PC-3 (cell line): Measurements from ENCODE around the gene HOXB9. TPM values are rescaled to one million over a fixed set of nuclear protein-coding genes. Genes with fewer than 3 reads are reported as not detected.

Experiments
- ATAC-seq: fragments of 200-7000 bp; cut with Tn5 transposase; 2 replicates; pipeline ENCODE4 v1.9.1; 2020; ENCODE audit warnings: mild to moderate bottlenecking, moderate library complexity
- Bru-seq: library from RNA; stranded (reverse); fragments of 400-500 nt; gene quantifications from one replicate; lab custom pipeline; 2021; lab: Mats Ljungman, UMichigan
- BruChase-seq, 2 experiments: library from RNA; stranded (reverse); fragments of 400-500 nt; gene quantifications; one replicate each; lab custom pipeline; 2021; lab: Mats Ljungman, UMichigan
- BruUV-seq: library from RNA; stranded (reverse); fragments of 400-500 nt; replicated peaks from 2 replicates; lab custom pipeline; 2021; lab: Mats Ljungman, UMichigan
- CTCF ChIA-PET: fragments of 300-600 bp; sonication (Branson Sonifier 250); formaldehyde crosslinking; loops from one replicate; lab custom pipeline; 2022; ENCODE audit warnings: antibody characterized with exemption; lab: Charles Lee
- POLR2A ChIA-PET: fragments of 300-600 bp; sonication (Branson Sonifier 250); formaldehyde crosslinking; loops from one replicate; lab custom pipeline; 2022; ENCODE audit warnings: antibody characterized with exemption; ENCODE audit not compliant: unreplicated experiment; lab: Charles Lee
- DNase-seq: peaks from one replicate; pipeline ENCODE4 v3.0.0-alpha.2; 2015
- H2AFZ ChIP-seq: fragments of 300-600 bp; sonication (generic); 2 replicates; pipeline ENCODE4 v1.6.0; 2016; ENCODE audit warnings: antibody characterized with exemption, low read length
- H3F3A ChIP-seq: fragments of 300-600 bp; sonication (generic); one replicate; pipeline ENCODE4 v1.6.0; 2017; ENCODE audit warnings: antibody characterized with exemption, low read length, control low read depth, mild to moderate bottlenecking; ENCODE audit not compliant: unreplicated experiment
- H3K27ac ChIP-seq: fragments of 300-600 bp; sonication (generic); 2 replicates; pipeline ENCODE4 v1.5.1; 2016; ENCODE audit warnings: mild to moderate bottlenecking, low read length
- H3K27me3 ChIP-seq: fragments of 300-600 bp; sonication (generic); 2 replicates; pipeline ENCODE4 v1.6.1; 2016; ENCODE audit warnings: low read length, mixed read lengths
- H3K36me3 ChIP-seq: fragments of 300-600 bp; sonication (generic); 2 replicates; pipeline ENCODE4 v1.6.1; 2016; ENCODE audit warnings: low read depth, mixed run types, low read length, mixed read lengths
- H3K4me1 ChIP-seq: fragments of 300-600 bp; sonication (generic); 2 replicates; pipeline ENCODE4 v1.5.1; 2016; ENCODE audit warnings: low read length; ENCODE audit not compliant: insufficient read depth
- H3K4me2 ChIP-seq: fragments of 300-600 bp; sonication (generic); 2 replicates; pipeline ENCODE4 v1.6.0; 2016; ENCODE audit warnings: low read length
- H3K4me3 ChIP-seq: fragments of 300-600 bp; sonication (generic); 2 replicates; pipeline ENCODE4 v1.5.1; 2016; ENCODE audit warnings: mild to moderate bottlenecking, low read length, mixed read lengths
- H3K79me2 ChIP-seq: fragments of 300-600 bp; sonication (generic); 2 replicates; pipeline ENCODE4 v1.6.1; 2017; ENCODE audit warnings: low read length, mixed read lengths
- H3K9ac ChIP-seq: fragments of 300-600 bp; sonication (generic); 2 replicates; pipeline ENCODE4 v1.6.0; 2016; ENCODE audit warnings: mild to moderate bottlenecking, low read length
- H3K9me2 ChIP-seq: fragments of 300-600 bp; sonication (generic); replicated peaks from 2 replicates; pipeline ENCODE4 v1.6.1; 2016; ENCODE audit warnings: mixed run types, low read length, mixed read lengths
- H3K9me3 ChIP-seq: fragments of 300-600 bp; sonication (generic); 2 replicates; pipeline ENCODE4 v1.6.1; 2016; ENCODE audit warnings: low read length, mixed read lengths
- H4K20me1 ChIP-seq: fragments of 300-600 bp; sonication (generic); 2 replicates; pipeline ENCODE4 v1.6.1; 2016; ENCODE audit warnings: low read length, mixed read lengths
- EZH2 ChIP-seq: fragments of 300-600 bp; sonication (generic); IDR thresholded peaks from one replicate; pipeline ENCODE4 v1.6.1; 2017; ENCODE audit warnings: antibody characterized with exemption, mild to moderate bottlenecking, low read length; ENCODE audit not compliant: unreplicated experiment
- EZH2phosphoT487 ChIP-seq: fragments of 300-600 bp; sonication (generic); IDR thresholded peaks from 2 replicates; pipeline ENCODE4 v1.6.1; 2018; ENCODE audit warnings: mild to moderate bottlenecking, antibody characterized with exemption, low read length, borderline replicate concordance
- intact Hi-C: fragments of 100-400 bp; cut with micrococcal nuclease; formaldehyde crosslinking; loops from 2 replicates; pipeline ENCODE4 v1.9.0; 2023
- long read RNA-seq: library from polyadenylated mRNA; unstranded; transcript quantifications from one replicate; pipeline ENCODE4 v2.0.0, GENCODE V29; 2021; ENCODE audit not compliant: unreplicated experiment
- total RNA-seq: library from RNA; depleted of rRNA; stranded (reverse); fragments of >200 nt; gene quantifications from 2 replicates; pipeline ENCODE4 v1.2.3, GENCODE V29; 2014; rRNA removed
- TF ChIP-seq, protein P1 (sequence below): fragments of 300-600 bp; sonication (generic); conservative IDR thresholded peaks from 2 replicates; pipeline ENCODE4 v1.5.1; 2017; ENCODE audit warnings: antibody characterized with exemption, low read depth, mild to moderate bottlenecking, low read length

HOXB9 gene
- total RNA-seq (7.0 and 8.3 TPM in 2 replicates), Bru-seq, nascent RNA (percentile 59 among the genes with signal in this experiment), BruChase-seq, experiment 1, labeled RNA remaining after a 6-hour chase (percentile 85 among the genes with signal in this experiment), BruChase-seq, experiment 2, labeled RNA remaining after a 2-hour chase (percentile 70 among the genes with signal in this experiment)
- long read RNA-seq, partial matches to known transcripts: 1 of 1 reads
- long read RNA-seq, other reads (novel, unspliced or antisense): 0 of 1 reads

DNA sequence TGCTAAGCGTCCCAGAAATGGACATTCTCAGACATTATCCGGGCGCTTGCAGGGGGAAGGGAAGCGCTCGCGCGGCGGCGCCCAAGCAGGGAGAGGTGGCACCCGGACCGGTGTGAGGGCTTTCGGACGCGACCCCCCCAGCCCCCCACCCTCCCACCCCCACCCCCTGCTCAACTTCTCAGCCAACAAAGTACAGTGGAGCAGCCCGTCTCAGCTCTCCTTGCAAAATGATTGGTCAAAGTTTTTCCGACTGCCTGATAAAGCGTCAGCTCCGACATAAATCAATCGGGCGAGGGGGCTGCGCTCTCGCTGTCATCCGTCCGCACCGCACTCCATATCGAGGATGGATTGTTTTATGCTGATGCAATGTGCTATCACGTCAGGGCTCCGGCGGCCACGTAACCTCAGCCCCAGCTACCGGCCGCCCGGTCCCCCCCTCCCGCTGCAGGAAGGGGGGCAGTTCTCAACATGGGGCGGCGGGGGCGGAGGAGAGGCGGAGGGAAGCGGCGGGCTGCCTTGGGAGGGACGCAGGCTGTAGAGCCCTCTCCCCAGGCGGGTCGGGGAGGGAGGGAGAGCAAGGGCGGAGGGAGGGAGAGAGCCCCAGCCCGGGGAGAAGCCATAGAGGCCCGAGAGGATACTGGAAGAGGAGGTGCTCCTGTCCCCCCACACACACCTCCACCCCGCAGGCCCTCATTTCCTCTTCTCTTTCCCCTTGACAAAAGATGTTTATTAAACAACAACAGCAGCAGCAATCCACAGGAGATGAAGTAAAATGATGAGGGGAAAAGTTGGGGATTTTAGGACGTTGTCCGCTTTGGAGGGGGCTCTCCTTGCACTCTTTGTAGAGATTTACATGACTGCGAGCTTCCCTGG is at the start of gene HOXB9:
HOXB9 (minus strand) TSS at position 114 of the 873 bp plus-strand sequence; CDS start at position 25, 89 bp downstream.
- H3K4me3 ChIP-seq: peak within 1 kb of the TSS; percentile 70
- peak within 1 kb of the TSS; percentile 88 for H2AFZ ChIP-seq
- H3K4me1 ChIP-seq: peaks cover 12% of the 10 kb centered on the region
- DNase-seq: peak; percentile 65
- peak within 1 kb of the TSS; percentile 85 for H3K4me2 ChIP-seq
- H3K36me3 ChIP-seq: no peaks in the 10 kb centered on the region
- H3K9me3 ChIP-seq: no peaks in the 10 kb centered on the region
- H3K79me2 ChIP-seq: no peaks in the 10 kb centered on the region
- BruUV-seq: TSS peak; percentile 15
- H3F3A ChIP-seq: no peaks in the 10 kb centered on the region
- peak within 1 kb of the TSS; percentile 54 for H3K9ac ChIP-seq
- TF ChIP-seq EZH2 (peak; percentile 68), EZH2phosphoT487 (no peak)
- TF ChIP-seq, protein P1, sequence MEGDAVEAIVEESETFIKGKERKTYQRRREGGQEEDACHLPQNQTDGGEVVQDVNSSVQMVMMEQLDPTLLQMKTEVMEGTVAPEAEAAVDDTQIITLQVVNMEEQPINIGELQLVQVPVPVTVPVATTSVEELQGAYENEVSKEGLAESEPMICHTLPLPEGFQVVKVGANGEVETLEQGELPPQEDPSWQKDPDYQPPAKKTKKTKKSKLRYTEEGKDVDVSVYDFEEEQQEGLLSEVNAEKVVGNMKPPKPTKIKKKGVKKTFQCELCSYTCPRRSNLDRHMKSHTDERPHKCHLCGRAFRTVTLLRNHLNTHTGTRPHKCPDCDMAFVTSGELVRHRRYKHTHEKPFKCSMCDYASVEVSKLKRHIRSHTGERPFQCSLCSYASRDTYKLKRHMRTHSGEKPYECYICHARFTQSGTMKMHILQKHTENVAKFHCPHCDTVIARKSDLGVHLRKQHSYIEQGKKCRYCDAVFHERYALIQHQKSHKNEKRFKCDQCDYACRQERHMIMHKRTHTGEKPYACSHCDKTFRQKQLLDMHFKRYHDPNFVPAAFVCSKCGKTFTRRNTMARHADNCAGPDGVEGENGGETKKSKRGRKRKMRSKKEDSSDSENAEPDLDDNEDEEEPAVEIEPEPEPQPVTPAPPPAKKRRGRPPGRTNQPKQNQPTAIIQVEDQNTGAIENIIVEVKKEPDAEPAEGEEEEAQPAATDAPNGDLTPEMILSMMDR: no peak
- intact Hi-C loops: no loop called here
- no peaks in the 10 kb centered on the region for H4K20me1 ChIP-seq
- peak; percentile 20 for ATAC-seq
- H3K27ac ChIP-seq: no peak within 1 kb of the TSS
- peaks cover 67% of the 10 kb centered on the region for H3K27me3 ChIP-seq
- CTCF ChIA-PET: interaction anchor here (0.6 kb wide), 1 partner anchor 10 kb away, joined by 3 read pairs; no protein-coding TSS in a partner anchor
- no peaks in the 10 kb centered on the region for H3K9me2 ChIP-seq
- POLR2A ChIA-PET: interaction anchor here (0.5 to 0.7 kb wide), 6 partner anchors 12 to 124 kb away, joined by 3 to 26 read pairs (median 4); partner anchors contain the start of genes HOXB5 and HOXB8

DNA sequence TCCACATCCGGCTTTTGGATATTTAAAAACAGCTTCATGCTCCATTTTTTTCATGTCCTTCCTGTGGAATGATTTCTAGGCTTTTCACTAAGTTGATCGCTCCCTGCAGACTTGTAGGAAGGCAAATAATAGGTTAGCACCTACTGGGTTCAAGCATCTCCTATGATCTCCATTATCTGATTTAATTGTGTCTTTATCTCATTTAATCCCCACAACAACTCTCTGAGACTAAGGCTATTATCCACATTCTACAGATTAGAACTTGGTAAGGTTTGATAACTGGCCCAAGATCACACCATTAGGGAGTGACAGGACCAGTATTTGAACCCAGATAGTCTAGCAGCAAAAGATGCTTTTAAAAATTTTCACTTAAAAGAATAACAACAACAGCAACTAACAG is 46.2 kb upstream of the HOXB9 start:
- Histone ChIP-seq H3K4me2 (peak overlapping the region; percentile 77), H3K4me3 (peak overlapping the region; percentile 64; the same call in 1 of the 2 replicates), H2AFZ (peak overlapping the region; percentile 89), H3K9ac (no peak overlapping the region), H3K9me3 (no peaks in the 10 kb centered on the region), H3K79me2 (no peaks in the 10 kb centered on the region), H3K27ac (no peak overlapping the region), H3K27me3 (no peaks in the 10 kb centered on the region), H3K9me2 (no peaks in the 10 kb centered on the region), H4K20me1 (no peaks in the 10 kb centered on the region), H3K36me3 (no peaks in the 10 kb centered on the region), H3F3A (no peaks in the 10 kb centered on the region), H3K4me1 (peaks cover 5% of the 10 kb centered on the region; the same call in 1 of the 2 replicates)
- POLR2A ChIA-PET: interaction anchor here (0.6 to 1.0 kb wide), 2 partner anchors 44 to 47 kb away, joined by 3 to 4 read pairs; no protein-coding TSS in a partner anchor
- CTCF ChIA-PET: interaction anchor here (0.6 to 1.4 kb wide), 15 partner anchors 36 to 360 kb away, joined by 3 to 27 read pairs (median 6); partner anchors contain the start of genes PRAC1 and PRAC2
- BruUV-seq: no TSS peak
- TF ChIP-seq EZH2 (no peak), EZH2phosphoT487 (no peak)
- TF ChIP-seq, protein P1: no peak
- intact Hi-C loops: loop anchor here (5.0 kb wide), 1 partner anchor 360 kb away; no protein-coding TSS in a partner anchor
- DNase-seq (no peak), ATAC-seq (no peak)
